Panc1 (cell line): Measurements from ENCODE around the gene MLX. TPM values are rescaled to one million over a fixed set of nuclear protein-coding genes. Genes with fewer than 3 reads are reported as not detected.
A peak's percentile ranks its signal among the peaks of the same experiment; 100 is the strongest.

ENCODE experiments used
- ATAC-seq: fragments of 200-7000 bp; cut with Tn5 transposase; 2 replicates; pipeline ENCODE4 v1.9.1; 2020; ENCODE audit warnings: mild to moderate bottlenecking, moderate library complexity
- BruUV-seq: library from RNA; stranded (reverse); fragments of 400-500 nt; replicated peaks from 2 replicates; lab custom pipeline; 2021; lab: Mats Ljungman, UMichigan
- CTCF ChIA-PET: fragments of 300-600 bp; sonication (Branson Sonifier 250); formaldehyde crosslinking; loops from one replicate; lab custom pipeline; 2022; ENCODE audit warnings: antibody characterized with exemption; lab: Charles Lee
- POLR2A ChIA-PET: fragments of 300-600 bp; sonication (Branson Sonifier 250); formaldehyde crosslinking; loops from one replicate; lab custom pipeline; 2022; ENCODE audit warnings: antibody characterized with exemption; lab: Charles Lee
- DNase-seq: peaks from one replicate; pipeline ENCODE4 v3.0.0-alpha.2; 2010; ENCODE audit warnings: low read depth, low spot score
- H3K27ac ChIP-seq: 2 replicates; pipeline ENCODE4 v1.5.1; 2011; ENCODE audit warnings: mild to moderate bottlenecking, low read length, inconsistent platforms
- H3K27me3 ChIP-seq: fragments of 200-500 bp; sonication (Bioruptor generic); 2 replicates; pipeline ENCODE4 v1.6.0; 2014; ENCODE audit warnings: low read length, inconsistent platforms; ENCODE audit not compliant: control insufficient read depth, insufficient read depth
- H3K36me3 ChIP-seq: fragments of 200-500 bp; sonication (Bioruptor generic); 2 replicates; pipeline ENCODE4 v1.5.1; 2014; ENCODE audit warnings: inconsistent platforms, mild to moderate bottlenecking, low read length, moderate library complexity; ENCODE audit not compliant: control insufficient read depth, insufficient read depth
- H3K4me1 ChIP-seq: 2 replicates; pipeline ENCODE4 v1.5.1; 2011; ENCODE audit warnings: inconsistent platforms, mild to moderate bottlenecking, low read length, moderate library complexity; ENCODE audit not compliant: control insufficient read depth, insufficient read depth
- H3K4me3 ChIP-seq, 2 experiments: 2 replicates each; pipeline ENCODE4 v1.5.1; 2011 to 2012; ENCODE audit warnings: low read depth in 2 of 2, low read length in 2 of 2, mild to moderate bottlenecking in 2 of 2, inconsistent platforms in 1 of 2, moderate library complexity in 1 of 2
- H3K9me3 ChIP-seq: fragments of 200-500 bp; sonication (Bioruptor generic); 2 replicates; pipeline ENCODE4 v1.5.1; 2014; ENCODE audit warnings: low read depth, mild to moderate bottlenecking, inconsistent platforms, low read length, moderate library complexity; ENCODE audit not compliant: control insufficient read depth, insufficient read depth
- POLR2AphosphoS5 ChIP-seq: IDR thresholded peaks from 2 replicates; pipeline ENCODE4 v1.6.1; 2012; ENCODE audit warnings: mild to moderate bottlenecking, low read depth, low read length, moderate library complexity
- SIN3A ChIP-seq: IDR thresholded peaks from 2 replicates; pipeline ENCODE4 v1.6.1; 2012; ENCODE audit warnings: low read depth, mild to moderate bottlenecking, low read length, moderate library complexity, borderline replicate concordance; ENCODE audit not compliant: insufficient read depth
- TCF7L2 ChIP-seq: IDR thresholded peaks from 2 replicates; pipeline ENCODE4 v1.6.1; 2011; ENCODE audit warnings: mild to moderate bottlenecking, low read depth, low read length, inconsistent platforms
- in situ Hi-C: cut with HindIII; loops from 2 replicates; pipeline ENCODE4 v1.10.0; 2016; ENCODE audit warnings: low sequenced_read_pairs, low pct_unique_long_range_greater_than_20kb
- intact Hi-C: fragments of 100-400 bp; cut with micrococcal nuclease; formaldehyde crosslinking; loops from one replicate; pipeline ENCODE4 v1.10.0; 2022; ENCODE audit not compliant: unreplicated experiment
- total RNA-seq: library from RNA; stranded (reverse); gene quantifications from one replicate; pipeline ENCODE4 v1.2.1, GENCODE V29; 2021; ENCODE audit not compliant: unreplicated experiment
- TF ChIP-seq, protein P1 (sequence below), 2 experiments: IDR thresholded peaks; 2 replicates each; pipeline ENCODE4 v1.6.1; 2011 to 2012; ENCODE audit warnings: low read depth in 2 of 2, control low read depth in 1 of 2, low read length in 1 of 2, mild to moderate bottlenecking in 1 of 2, moderate library complexity in 1 of 2; ENCODE audit not compliant: insufficient read depth in 1 of 2
- TF ChIP-seq, protein P2 (sequence below): fragments of 450-650 bp; IDR thresholded peaks from 2 replicates; pipeline ENCODE4 v1.5.1; 2017; ENCODE audit warnings: mild to moderate bottlenecking

The MLX gene
- total RNA-seq, 1 experiment from 2014 or later, result 35.8 TPM

DNA sequence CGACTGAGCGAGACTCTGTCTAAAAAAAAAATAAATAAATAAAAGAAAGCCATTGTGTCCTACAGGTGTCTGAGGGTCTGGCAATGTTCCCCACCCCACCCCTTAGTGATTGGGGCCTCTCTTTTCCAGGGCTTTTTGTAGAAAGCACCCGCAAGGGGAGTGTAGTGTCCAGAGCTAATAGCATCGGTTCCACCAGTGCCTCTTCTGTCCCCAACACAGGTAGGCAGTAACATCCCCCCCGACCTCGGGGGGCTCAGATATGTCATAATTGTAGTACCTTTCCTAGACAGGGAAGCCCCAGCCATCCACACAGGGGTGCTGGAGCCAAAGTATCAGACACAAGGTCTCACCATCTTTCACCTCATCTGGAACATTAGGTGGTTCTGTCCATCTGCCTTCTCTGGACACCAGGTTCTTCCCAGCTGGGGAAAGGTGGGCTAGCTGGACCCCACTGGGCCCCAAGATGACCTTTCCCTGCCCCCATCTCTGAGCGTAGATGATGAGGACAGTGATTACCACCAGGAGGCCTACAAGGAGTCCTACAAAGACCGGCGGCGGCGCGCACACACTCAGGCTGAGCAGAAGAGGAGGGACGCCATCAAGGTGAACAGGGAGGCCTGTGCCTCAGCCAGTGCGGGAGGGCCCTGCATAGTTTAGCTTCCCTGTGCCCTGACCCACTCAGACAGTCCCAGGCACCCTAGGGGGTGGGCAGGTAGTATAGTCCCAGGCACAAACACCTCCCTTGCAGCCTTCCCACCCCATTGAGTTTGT is 1.6 kb downstream of the MLX start:
- no peaks in the 10 kb centered on the region for H3K27me3 ChIP-seq
- H3K27ac ChIP-seq, result peak overlapping the region; percentile 23; the same call in 1 of the 2 replicates
- BruUV-seq, result no TSS peak
- CTCF ChIA-PET, result no interaction called here
- peaks cover 9% of the 10 kb centered on the region for H3K36me3 ChIP-seq
- TF ChIP-seq, protein P1, sequence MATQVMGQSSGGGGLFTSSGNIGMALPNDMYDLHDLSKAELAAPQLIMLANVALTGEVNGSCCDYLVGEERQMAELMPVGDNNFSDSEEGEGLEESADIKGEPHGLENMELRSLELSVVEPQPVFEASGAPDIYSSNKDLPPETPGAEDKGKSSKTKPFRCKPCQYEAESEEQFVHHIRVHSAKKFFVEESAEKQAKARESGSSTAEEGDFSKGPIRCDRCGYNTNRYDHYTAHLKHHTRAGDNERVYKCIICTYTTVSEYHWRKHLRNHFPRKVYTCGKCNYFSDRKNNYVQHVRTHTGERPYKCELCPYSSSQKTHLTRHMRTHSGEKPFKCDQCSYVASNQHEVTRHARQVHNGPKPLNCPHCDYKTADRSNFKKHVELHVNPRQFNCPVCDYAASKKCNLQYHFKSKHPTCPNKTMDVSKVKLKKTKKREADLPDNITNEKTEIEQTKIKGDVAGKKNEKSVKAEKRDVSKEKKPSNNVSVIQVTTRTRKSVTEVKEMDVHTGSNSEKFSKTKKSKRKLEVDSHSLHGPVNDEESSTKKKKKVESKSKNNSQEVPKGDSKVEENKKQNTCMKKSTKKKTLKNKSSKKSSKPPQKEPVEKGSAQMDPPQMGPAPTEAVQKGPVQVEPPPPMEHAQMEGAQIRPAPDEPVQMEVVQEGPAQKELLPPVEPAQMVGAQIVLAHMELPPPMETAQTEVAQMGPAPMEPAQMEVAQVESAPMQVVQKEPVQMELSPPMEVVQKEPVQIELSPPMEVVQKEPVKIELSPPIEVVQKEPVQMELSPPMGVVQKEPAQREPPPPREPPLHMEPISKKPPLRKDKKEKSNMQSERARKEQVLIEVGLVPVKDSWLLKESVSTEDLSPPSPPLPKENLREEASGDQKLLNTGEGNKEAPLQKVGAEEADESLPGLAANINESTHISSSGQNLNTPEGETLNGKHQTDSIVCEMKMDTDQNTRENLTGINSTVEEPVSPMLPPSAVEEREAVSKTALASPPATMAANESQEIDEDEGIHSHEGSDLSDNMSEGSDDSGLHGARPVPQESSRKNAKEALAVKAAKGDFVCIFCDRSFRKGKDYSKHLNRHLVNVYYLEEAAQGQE (IDR thresholded peaks at IDR 0.05; ENCODE audit: insufficient read depth in 1 of 2, low read depth in 2 of 2, low read length in 1 of 2), result no peak
- TF ChIP-seq, protein P2, sequence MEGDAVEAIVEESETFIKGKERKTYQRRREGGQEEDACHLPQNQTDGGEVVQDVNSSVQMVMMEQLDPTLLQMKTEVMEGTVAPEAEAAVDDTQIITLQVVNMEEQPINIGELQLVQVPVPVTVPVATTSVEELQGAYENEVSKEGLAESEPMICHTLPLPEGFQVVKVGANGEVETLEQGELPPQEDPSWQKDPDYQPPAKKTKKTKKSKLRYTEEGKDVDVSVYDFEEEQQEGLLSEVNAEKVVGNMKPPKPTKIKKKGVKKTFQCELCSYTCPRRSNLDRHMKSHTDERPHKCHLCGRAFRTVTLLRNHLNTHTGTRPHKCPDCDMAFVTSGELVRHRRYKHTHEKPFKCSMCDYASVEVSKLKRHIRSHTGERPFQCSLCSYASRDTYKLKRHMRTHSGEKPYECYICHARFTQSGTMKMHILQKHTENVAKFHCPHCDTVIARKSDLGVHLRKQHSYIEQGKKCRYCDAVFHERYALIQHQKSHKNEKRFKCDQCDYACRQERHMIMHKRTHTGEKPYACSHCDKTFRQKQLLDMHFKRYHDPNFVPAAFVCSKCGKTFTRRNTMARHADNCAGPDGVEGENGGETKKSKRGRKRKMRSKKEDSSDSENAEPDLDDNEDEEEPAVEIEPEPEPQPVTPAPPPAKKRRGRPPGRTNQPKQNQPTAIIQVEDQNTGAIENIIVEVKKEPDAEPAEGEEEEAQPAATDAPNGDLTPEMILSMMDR, result no peak
- TF ChIP-seq POLR2AphosphoS5 (no peak), SIN3A (no peak), TCF7L2 (no peak)
- no peaks in the 10 kb centered on the region for H3K9me3 ChIP-seq
- in situ Hi-C loops, result no loop called here
- ATAC-seq, result no peak
- peaks cover 35% of the 10 kb centered on the region for H3K4me1 ChIP-seq
- intact Hi-C loops, result no loop called here
- peak overlapping the region in 1 of 2 experiments; percentile 72; a peak in 1 of 4 replicates for H3K4me3 ChIP-seq
- POLR2A ChIA-PET, result no interaction called here
- no peak for DNase-seq

DNA sequence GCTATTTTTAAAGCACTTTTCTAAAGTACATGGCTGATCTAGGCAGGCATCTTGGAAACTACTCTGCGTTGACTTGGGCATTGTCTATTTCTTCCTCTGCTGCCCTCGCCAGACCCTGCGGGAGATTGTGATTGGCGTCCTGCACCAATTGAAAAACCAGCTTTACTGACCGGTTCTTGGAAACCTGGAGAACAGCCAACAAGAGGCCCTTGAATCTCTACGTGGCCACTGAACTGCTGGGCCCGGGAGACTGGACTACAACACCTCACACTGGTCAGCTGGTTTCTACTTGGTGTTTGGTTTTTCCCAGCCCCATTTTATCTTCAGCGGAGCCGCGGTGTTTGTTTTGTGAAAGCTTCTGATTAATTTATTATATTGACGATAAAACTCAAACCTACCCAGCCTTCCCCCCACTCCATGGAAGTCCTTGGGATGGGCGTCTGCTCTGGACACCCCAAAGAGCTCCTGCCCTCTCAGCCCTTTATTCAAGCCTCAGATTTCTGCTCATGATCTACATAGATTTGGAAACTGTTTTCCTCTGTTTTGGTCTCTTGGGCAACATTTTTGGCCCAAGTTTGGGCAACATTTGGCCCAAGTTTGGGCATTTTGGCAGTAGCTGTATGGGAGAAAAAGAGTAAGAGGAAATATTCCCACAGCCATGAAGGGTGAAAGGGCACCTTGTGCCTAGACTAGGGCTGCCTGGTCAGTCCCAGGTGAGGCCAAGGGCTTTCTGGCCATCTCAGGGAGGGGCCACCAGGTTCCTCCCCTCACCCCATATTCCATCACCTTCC is 4.7 kb downstream of the MLX start:
- peak overlapping the region; percentile 44; the same call in 1 of the 2 replicates for H3K27ac ChIP-seq
- H3K36me3 ChIP-seq, result peaks cover 5% of the 10 kb centered on the region
- no peaks in the 10 kb centered on the region for H3K9me3 ChIP-seq
- H3K4me3 ChIP-seq, result no peak overlapping the region
- ChIA-PET POLR2A (no interaction called here), CTCF (no interaction called here)
- no peak for TF ChIP-seq SIN3A
- TF ChIP-seq, protein P2, result no peak
- no peak for TF ChIP-seq POLR2AphosphoS5
- no peak for TF ChIP-seq TCF7L2
- TF ChIP-seq, protein P1 (IDR thresholded peaks at IDR 0.05; ENCODE audit: insufficient read depth in 1 of 2, low read depth in 2 of 2, low read length in 1 of 2), result no peak
- H3K4me1 ChIP-seq, result peaks cover 25% of the 10 kb centered on the region
- ATAC-seq (no peak), DNase-seq (no peak)
- in situ Hi-C loops, result no loop called here
- BruUV-seq, result TSS peak; percentile 42
- intact Hi-C loops, result no loop called here
- H3K27me3 ChIP-seq, result no peaks in the 10 kb centered on the region
